Adrenal gland (tissue), 12 donors: ENCODE data around the gene C16orf78. TPM values are rescaled to one million over a fixed set of nuclear protein-coding genes. Genes with fewer than 3 reads are reported as not detected.

Source experiments
- DNase-seq, 7 donors: peaks; one replicate each; pipeline ENCODE4 v3.0.0-alpha.2; 2019 to 2020
- H3K27ac ChIP-seq, 5 donors: fragments of 200-600 bp; sonication (generic) in 4 of 5; 1 replicate in 3 of 5; 2 replicates in 2 of 5; pipeline versions ENCODE4 v1.5.1 to v1.8.0; 2016 to 2020; ENCODE audit warnings: mild to moderate bottlenecking in 1 of 5
- H3K27me3 ChIP-seq: fragments of 200-600 bp; 2 replicates; pipeline ENCODE4 v1.8.0; 2021
- H3K36me3 ChIP-seq, 2 donors: fragments of 200-600 bp; replicated peaks in 1 of 2; 1 replicate in 1 of 2; 2 replicates in 1 of 2; pipeline versions ENCODE4 v1.5.1 to v1.8.0; 2018 to 2022
- H3K4me1 ChIP-seq, 2 donors: fragments of 200-600 bp; replicated peaks in 1 of 2; 1 replicate in 1 of 2; 2 replicates in 1 of 2; pipeline versions ENCODE4 v1.5.1 to v1.8.0; 2018 to 2021
- H3K4me3 ChIP-seq, 4 donors: fragments of 200-600 bp; sonication (generic) in 3 of 4; one replicate each; pipeline ENCODE4 v1.5.1; 2016 to 2018
- H3K9me3 ChIP-seq, 3 donors: fragments of 200-600 bp; sonication (generic) in 1 of 3; replicated peaks in 1 of 3; 1 replicate in 2 of 3; 2 replicates in 1 of 3; pipeline versions ENCODE4 v1.5.1 to v1.8.0; 2016 to 2021
- CTCF ChIP-seq, 6 experiments: fragments of 450-650 bp in 4 of 6; fragments of 200-600 bp in 2 of 6; sonication (generic) in 1 of 6; IDR thresholded peaks; 1 replicate in 5 of 6; 2 replicates in 1 of 6; pipeline versions ENCODE4 v1.5.1 to v1.8.0; 2016 to 2021; ENCODE audit warnings: antibody characterized with exemption in 6 of 6, mild to moderate bottlenecking in 2 of 6, moderate library complexity in 1 of 6
- POLR2A ChIP-seq, 2 donors: fragments of 450-650 bp; IDR thresholded peaks; one replicate each; pipeline ENCODE4 v1.6.1; 2017; ENCODE audit warnings: antibody characterized with exemption in 2 of 2, mild to moderate bottlenecking in 2 of 2, moderate library complexity in 1 of 2
- WGBS, 4 donors: extraction: QIAGEN DNeasy Blood & Tissue Kit in 2 of 4; methylation state at CpG; one replicate each; pipeline versions ENCODE4 v1.1.5 to v1.1.7; 2013 to 2017; 5-methylcytosine and 5-hydroxymethylcytosine counted together
- intact Hi-C, 2 donors: fragments of 100-400 bp; cut with DNase I; formaldehyde crosslinking; loops; one replicate each; pipeline versions ENCODE4 v1.14.1 to v1.15.0; 2022 to 2023
- polyA plus RNA-seq, 3 donors: library from polyadenylated mRNA; stranded (reverse); fragments of 200-250 nt in 2 of 3; fragments of 350-450 nt in 1 of 3; fragmentation: Illumina TruSeq in 1 of 3; extraction: RNeasy Lipid Tissue Mini Kit (QIAGEN cat#74804) in 1 of 3; gene quantifications; one replicate each; pipeline ENCODE4 v1.2.3, GENCODE V29; 2013 to 2014
- total RNA-seq, 9 donors: library from RNA; depleted of rRNA in 4 of 9; stranded (reverse); fragments of >200 nt in 4 of 9; fragments of 120-200 nt in 1 of 9; fragmentation: NEBNext Ultra II Directional in 1 of 9; extraction: Animal tissue kit (Norgen Biotek cat#: 25700) in 1 of 9; gene quantifications; one replicate each; pipeline versions ENCODE4 v1.1.0 to v1.2.4, GENCODE V29; 2013 to 2023
- donor health status: healthy with polysubstance abuse.
- donor health status: Bipolar disorder and iron deficiency.
- donor health status: DM: yes; HTN: yes; CAD: no.
- donor health status: DM: no; HTN: no; CAD: no.
- donor health status: DM: no; HTN: no; CAD: no.
- donor health status: DM: yes; HTN: yes; CAD: no.

C16orf78 gene
- total and polyA plus RNA-seq, 12 donors: not detected

DNA sequence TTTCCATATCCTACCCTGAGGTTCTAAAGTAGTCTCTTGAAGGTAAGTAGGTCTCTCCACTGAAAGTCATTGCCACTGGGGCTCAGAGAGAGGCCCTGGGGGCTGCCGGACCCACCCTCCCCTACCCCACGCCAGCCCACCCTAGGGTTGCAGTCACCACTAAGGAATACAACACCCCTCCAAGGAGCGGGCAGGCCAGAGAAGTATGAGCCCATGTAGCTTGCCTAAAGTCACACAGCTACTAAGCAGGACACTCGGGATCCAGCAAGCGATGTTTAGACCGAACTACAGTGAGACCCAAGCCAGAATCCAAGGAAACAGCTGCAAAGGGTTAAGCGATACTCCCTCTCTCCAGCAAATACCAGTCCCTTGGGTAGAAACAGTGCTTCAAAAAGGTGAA, 27.0 kb downstream of the C16orf78 start:
- 87 to 98% (median 92%) methylated on average over 6 to 7 of the region's 7 CpGs for WGBS, 4 donors
- H3K9me3 ChIP-seq: no peaks in the 10 kb centered on the region
- H3K4me3 ChIP-seq: no peak overlapping the region
- H3K36me3 ChIP-seq: no peaks in the 10 kb centered on the region
- peak in 1 of 7 donors; percentile 18 for DNase-seq
- no peaks in the 10 kb centered on the region for H3K27me3 ChIP-seq
- intact Hi-C loops: no loop called here
- no peak for TF ChIP-seq POLR2A (IDR thresholded peaks at IDR 0.05)
- H3K27ac ChIP-seq: no peak overlapping the region
- no peaks in the 10 kb centered on the region for H3K4me1 ChIP-seq

DNA sequence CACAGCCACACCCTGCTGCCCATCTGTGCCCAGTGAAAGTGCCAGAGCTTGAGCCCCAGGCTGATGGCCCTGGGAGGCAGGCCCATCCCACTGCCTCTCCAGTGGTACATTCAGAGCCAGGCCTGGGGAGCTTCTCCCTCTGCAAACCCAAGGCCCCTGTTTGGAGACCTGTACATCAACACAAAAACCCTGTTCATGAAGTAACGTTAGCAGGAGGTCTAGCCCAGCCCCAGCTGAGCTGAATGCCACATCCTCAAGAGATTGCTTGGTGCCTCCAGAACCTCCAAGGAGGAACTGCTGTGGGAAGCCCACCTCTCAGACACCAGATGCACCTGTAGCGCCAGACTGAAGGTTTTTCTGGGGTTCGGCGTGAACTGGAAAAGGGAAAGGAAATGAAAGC, 31.5 kb downstream of the C16orf78 start:
- no peaks in the 10 kb centered on the region for H3K9me3 ChIP-seq
- intact Hi-C loops: loop anchor here in 1 of 2 donors (5.0 kb wide), 2 partner anchors 187 to 517 kb away; no protein-coding TSS in a partner anchor
- TF ChIP-seq CTCF (IDR thresholded peaks at IDR 0.05) (no peak), POLR2A (IDR thresholded peaks at IDR 0.05) (no peak)
- no peak overlapping the region for H3K27ac ChIP-seq
- H3K4me1 ChIP-seq: no peaks in the 10 kb centered on the region
- WGBS, 4 donors: 76 to 94% (median 83%) methylated on average over 4 of the region's 4 CpGs
- peak in 1 of 7 donors; percentile 18 for DNase-seq
- H3K36me3 ChIP-seq: no peaks in the 10 kb centered on the region
- no peaks in the 10 kb centered on the region for H3K27me3 ChIP-seq
- no peak overlapping the region for H3K4me3 ChIP-seq

DNA sequence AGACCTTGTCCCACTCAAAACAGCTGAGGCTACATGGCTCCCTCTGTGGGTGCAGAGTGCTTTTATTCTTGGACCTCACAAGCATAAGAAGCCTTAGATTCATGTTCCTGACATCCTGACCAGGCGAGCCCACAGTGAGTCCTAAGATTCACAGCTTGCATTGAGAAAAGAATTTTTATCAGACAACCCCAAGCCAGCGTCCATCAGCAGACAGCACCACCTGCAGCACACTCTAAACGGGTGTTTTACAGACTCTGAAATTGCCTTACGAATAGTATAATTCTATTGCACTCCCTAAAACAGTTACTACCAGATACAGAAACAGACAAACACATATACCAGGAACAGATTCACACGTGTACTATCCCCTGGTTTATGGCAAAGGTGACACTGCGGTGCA, 31.9 kb downstream of the C16orf78 start:
- intact Hi-C loops: loop anchor here in 1 of 2 donors (5.0 kb wide), 2 partner anchors 187 to 517 kb away; no protein-coding TSS in a partner anchor
- no peak for DNase-seq
- H3K27ac ChIP-seq: no peak overlapping the region
- 48 to 60% (median 55%) methylated on average over 6 of the region's 6 CpGs for WGBS, 4 donors
- no peak overlapping the region for H3K4me3 ChIP-seq
- TF ChIP-seq CTCF (IDR thresholded peaks at IDR 0.05) (no peak), POLR2A (IDR thresholded peaks at IDR 0.05) (no peak)
- H3K9me3 ChIP-seq: no peaks in the 10 kb centered on the region
- H3K36me3 ChIP-seq: no peaks in the 10 kb centered on the region
- no peaks in the 10 kb centered on the region for H3K4me1 ChIP-seq
- H3K27me3 ChIP-seq: no peaks in the 10 kb centered on the region

DNA sequence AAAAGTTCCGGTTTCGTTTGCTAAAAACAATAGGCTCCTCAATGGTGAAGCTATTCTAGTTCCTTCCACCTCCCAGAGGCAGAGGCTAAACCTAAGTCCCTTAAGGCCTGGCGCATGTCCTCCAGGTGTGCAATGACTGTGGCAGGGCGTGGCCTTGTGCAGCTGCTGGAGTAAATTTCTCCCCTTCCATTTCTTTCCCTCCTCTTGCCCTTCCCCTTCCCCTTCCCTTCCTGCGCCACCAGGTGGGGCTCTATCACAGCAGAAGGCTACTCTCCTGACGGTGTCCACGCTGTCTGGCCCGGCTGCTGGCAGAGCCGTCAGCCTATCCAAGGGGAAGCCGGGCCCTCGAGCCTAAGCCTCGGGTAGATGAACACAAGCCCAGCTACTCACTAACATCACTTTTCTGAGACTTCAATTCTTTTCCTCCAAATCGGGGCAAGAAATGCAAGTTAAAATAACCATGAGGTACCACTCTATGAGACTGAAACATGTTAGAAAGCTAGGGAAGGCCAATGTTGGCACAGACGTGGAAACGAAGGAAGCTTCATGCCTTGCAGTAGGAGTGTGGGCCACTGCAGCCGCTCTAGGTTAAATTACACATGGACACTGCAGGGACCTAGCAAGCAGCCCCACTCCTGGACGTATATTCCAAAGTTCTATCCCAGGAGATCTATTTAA, 34.4 kb downstream of the C16orf78 start:
- DNase-seq: peak; percentile 82 to 92 (median 88)
- Histone ChIP-seq H3K27me3 (no peaks in the 10 kb centered on the region), H3K4me3 (no peak overlapping the region), H3K36me3 (no peaks in the 10 kb centered on the region), H3K9me3 (no peaks in the 10 kb centered on the region), H3K4me1 (no peaks in the 10 kb centered on the region), H3K27ac (no peak overlapping the region)
- 26 to 28% (median 27%) methylated on average over 16 to 17 of the region's 17 CpGs for WGBS, 4 donors
- TF ChIP-seq CTCF (IDR thresholded peaks at IDR 0.05) (peak; percentile 85 to 96 (median 93)), POLR2A (IDR thresholded peaks at IDR 0.05) (no peak)
- intact Hi-C loops: loop anchor here in 1 of 2 donors (5.0 kb wide), 2 partner anchors 184 to 514 kb away; no protein-coding TSS in a partner anchor
